Ramos (cell line): ENCODE results near the gene DDX23.

Experiments
- in situ Hi-C: fragments of 300-500 bp; cut with MboI; formaldehyde crosslinking; loops from one replicate; pipeline ENCODE4 v1.14.3; 2022; ENCODE audit warnings: low sequenced_read_pairs; ENCODE audit not compliant: unreplicated experiment

DDX23 gene

DNA sequence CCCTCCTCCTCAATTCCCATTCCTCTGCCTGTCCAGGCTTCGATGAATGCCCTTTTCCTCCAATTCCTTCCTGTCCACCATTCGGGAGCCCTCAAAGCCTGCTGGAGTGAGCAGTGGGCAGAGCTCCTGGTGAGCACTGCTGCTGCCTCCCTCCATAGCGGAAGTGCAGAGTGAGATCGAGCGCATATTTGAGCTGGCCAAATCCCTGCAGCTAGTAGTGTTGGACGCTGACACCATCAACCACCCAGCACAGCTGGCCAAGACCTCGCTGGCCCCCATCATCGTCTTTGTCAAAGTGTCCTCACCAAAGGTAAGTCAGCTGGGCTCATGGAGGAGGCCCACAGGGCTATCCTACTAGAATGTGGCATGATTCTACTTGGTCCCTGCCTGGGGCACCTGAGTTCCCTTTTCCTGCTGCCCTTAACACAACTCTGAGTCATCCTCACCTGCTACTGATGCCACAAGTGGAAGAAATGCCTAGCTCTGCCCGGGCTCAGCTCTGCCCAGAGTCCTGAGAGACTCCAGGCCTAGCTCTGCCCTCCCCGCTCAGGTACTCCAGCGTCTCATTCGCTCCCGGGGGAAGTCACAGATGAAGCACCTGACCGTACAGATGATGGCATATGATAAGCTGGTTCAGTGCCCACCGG is 25.6 kb downstream of the DDX23 start:
- in situ Hi-C loops: no loop called here

DNA sequence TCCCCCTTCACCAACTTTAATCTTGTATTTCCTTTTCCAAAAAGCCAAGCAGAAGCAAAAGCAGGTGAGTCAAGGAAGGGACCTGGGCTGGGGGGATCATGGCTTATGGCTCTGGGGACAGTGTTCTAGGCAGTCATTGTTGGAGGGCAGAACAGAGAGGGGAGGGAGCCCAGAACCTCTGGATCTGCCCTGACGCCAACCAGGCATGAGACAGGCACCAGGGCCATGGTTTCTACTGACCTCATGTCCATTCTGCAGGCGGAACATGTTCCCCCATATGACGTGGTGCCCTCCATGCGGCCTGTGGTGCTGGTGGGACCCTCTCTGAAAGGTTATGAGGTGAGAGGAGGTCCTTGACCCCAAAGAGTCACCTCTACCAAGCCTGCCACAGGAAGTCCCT is 27.1 kb downstream of the DDX23 start:
- in situ Hi-C loops: no loop called here

DNA sequence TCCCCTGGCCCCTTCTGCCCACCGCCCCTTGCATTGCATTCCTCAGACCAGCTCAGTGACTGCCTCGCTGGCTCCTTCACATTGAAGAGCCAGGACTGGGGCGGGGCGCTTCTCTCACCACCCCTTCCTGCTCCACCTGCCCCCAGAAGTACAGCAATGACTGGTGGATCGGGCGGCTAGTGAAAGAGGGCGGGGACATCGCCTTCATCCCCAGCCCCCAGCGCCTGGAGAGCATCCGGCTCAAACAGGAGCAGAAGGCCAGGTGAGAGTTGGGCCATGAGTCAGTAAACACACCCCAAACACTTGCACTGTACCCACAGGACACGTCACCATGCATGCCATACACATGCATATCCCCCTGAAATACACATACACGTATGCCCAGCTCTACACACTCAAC is 27.9 kb downstream of the DDX23 start:
- in situ Hi-C loops: no loop called here

DNA sequence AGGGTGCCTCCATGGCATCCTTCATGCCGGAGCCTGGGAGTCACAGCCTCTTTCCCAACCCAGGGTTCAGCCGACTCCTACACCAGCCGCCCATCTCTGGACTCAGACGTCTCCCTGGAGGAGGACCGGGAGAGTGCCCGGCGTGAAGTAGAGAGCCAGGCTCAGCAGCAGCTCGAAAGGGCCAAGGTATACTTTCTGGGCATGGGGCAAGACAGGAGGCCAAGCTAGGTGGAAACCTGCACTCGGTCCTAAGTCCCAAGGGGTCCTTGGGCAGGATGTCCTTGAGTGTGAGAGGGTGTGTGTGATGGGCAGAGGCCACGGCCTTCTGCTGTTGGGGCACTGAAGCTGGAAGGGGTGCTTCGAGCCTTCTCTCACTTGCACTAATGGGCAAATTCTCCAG is 28.7 kb downstream of the DDX23 start:
- in situ Hi-C loops: no loop called here

DNA sequence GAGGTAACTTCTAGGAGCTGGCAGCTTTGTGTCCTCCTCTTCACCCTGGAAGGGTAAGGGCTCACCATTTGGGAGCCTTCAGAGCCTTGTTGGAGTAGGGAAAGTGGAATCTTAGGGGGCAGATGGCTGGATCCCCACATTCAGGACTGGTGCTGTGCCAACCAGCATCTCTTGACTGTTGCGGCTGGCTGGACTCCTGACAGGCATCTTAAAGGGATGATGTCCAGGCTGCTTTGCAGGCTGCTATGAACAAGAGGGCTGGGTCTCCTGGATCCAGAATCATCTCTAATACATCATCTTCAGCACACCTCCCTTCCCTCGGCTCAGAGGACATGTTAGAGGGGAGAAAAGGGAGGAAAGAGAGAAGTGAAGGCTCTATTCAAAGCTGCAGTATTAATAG is 29.3 kb downstream of the DDX23 start:
- in situ Hi-C loops: no loop called here

DNA sequence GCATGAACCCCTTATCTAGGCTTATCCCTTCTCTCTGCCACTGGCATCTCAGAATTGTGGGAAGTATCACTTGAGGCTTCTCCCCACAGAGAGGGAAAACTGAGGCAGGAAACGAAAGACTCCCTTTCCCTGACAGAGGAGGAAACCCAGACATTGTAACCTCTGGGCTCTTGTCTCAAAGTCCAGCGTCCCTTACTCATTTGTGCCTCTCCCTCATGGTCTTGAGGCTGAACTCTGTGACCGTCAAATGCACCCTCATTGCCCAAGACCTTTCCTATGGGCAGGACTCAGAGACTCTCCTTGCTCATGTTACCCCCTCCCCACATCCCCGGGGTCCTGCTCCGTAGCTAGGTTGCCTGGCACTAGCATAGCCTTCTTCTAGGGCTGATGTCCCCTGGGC is 29.8 kb downstream of the DDX23 start:
- in situ Hi-C loops: no loop called here

DNA sequence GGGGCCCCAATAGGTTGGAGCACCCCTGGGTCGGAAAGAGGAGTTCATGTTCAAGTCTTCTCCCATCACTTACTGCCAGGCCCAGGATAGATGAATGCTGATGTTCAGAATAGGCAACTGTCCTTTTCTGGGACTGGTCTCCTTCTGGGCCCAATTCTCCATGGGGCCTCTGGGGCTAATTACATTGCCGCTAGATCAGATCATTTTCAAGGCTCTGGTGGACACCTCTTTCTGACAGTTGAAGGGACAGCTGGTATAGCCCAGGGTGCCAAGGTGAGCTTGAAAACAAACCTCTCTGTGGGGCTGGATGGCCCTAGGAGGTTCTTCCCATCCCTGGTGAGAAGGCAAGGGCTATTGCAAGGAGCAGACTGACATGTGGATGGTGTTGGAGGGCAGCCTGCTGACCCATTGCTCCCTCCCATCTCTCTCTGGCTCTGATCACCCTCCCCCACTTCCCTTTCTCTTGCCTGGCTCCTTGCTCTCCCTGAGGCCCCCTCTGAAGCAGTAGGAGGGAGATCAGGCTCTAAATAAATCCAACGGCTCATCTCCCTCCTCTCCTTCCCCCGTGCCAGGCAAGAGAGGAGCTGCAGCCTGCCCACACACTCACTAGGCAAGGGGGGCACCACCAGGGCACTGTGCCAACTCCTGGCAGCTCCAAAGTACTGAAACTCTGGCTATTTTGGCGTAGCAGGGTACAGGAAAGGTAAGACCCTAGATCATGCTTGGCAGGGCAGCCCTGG is 31.8 kb downstream of the DDX23 start:
- in situ Hi-C loops: no loop called here

DNA sequence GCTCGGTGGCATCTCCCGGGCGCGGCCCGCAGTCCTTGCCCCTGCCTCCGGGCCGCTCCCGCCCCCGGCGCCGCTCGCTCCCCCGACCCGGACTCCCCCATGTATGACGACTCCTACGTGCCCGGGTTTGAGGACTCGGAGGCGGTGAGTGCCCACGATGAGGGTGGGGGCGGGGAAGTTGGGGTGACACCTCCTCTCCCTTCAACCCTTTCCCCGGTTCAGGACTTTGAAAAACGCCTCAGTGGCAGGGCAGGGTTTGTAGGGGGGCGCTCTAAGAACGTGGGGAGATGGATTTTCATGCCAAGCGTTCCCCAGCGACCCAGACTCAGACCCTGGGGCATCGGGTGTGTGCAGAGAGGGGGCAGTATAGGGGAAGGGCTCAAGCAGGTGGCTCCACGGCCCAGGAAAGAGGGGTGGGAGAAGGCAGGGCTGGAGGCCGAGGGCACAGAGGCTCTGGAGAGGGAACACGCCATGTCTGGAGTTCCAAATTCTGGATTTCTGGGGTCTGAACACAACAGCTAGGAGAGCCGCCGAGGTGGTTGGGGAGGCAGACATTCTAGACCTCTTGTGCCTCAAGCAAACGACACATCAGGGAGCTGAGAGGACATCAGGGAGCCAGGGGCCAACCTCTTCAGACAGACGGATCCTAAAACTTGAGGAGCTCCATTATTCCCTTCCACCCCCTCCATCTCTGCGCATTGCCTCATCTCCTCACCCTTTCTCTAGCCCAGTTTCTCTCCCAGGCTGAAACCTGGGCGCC is 33.0 kb downstream of the DDX23 start:
- in situ Hi-C loops: no loop called here

DNA sequence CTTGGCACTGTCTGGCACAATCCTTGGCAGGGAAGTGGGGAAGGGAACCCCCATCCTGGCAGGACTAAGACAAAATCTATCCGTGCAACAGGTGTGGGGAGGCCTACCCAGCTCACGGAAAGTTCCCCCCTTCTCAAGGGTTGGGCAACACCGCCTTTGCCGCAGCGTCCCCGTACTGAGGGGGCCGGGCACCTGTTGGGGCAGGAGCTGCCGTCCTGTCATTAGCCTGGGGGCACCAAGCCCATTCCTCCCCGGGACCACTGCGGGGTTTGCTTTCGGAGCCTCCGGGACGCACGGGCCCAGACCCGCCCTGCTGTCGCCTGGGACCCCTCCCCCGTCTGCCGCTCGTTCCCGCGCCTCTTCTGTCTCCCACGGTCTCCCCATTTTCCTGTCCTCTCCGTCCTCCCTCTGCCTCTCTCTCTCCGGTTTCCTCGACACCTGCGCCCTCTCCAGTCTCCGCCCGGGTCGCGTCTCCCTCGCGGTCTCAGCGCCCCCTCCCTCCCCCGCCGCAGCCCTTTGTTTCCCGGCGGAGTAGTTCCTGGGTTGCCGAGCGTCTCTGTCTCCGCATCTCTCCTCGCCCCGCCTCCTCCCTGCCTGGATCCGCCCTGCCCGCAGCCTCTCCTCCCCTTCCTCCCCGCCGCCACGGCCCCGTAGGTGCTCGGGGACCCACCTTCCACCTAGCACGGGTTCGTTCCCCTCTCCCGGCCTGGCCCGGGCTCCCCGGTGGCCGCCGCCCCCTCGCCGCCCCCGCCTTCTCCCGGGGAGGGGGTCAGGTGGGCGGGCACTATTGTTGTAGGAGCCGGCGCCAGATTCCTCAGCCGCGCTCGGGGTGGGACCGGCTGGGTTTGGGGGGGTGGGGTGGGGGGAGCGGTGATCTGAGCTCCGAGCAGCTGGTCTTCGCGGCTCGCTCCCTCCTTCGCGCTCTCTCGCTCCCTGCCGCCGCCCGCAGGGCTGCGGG is 33.8 kb downstream of the DDX23 start, which contains the start of gene CACNB3:
Gene CACNB3 (plus strand): TSS at position 624 of the 958 bp plus-strand sequence. CDS start 434 bp downstream, outside the sequence.
- in situ Hi-C loops: no loop called here

DNA sequence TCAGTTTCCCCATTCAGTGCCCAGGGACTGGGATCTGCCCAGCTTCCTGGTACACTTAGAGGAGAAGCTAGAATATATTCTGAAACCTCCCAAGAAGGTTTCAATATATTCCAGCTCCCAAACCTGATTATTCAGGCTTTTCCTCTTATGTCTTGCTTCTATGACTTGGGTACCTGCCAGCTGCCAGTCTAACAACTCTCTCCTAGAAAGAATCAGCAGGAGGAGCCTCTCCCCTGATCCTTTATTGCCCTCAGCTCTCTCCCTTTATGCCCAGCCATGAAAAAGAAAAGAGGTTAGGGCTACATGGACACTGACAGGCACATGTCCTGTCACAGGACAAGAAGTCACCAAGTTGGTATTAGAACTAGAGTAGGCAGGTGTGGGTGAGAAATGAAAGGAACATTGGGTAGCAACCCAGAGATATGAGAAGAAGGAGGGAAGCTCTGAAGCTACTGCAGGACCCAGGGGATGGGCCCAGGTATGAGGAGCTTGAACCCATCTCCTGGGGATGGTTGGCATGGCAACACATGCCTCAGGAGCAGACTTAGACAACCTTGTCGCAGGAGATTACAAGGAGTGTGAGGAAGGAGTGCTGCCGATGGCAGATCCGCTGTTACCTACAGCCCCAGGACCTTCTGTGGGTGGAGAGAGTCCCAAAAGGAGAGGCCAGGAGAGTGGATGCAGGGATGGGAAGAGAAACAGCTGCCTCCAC is 35.7 kb downstream of the DDX23 start:
- in situ Hi-C loops: no loop called here

DNA sequence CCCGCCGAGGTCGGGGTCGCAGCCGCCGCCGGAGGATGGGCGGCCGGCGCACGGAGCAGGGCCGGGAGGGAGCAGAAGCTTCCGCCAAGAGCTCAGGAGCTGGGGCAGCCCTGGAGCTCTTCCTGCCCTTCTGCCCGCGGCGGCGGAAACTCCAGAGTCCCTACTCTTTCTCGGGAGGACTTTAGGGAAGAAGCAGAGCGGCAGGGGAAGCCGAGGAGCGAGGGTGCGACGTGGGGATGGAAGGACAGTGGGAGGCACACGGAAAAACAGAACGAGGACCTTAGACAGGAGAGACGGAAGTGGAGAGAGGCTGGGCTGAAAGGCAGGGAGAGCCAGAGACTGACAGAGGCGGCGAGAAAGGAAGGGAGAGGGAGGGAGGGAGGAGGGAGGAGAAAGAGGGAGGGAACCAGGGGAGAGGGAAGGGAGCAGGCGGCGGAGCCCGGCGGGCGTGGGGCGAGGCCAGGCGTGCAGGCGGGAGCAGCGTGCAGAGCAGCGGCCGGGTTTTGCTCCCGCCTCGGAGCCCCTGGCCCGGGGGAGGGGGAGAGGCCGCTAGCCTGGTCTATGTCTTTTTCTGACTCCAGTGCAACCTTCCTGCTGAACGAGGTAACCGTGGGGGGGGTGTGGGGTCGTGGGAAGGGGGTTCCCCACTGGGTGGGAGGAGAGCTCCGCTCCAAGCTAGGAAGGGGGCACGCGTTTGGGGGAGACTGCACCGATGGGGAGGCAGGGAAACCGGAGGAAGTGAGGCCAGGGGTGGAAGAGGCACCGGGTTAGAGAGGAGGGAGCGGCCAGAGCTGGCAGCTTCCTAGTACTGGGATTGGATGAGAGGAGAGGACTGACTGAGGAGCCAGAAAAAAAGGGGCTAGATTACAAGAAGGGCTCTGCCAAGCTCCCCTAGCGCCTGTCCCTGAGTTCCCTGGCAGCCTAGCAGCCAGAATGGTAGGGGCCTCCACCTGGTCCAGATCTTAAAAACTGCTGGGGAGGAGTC is 36.5 kb downstream of the DDX23 start:
- in situ Hi-C loops: no loop called here

DNA sequence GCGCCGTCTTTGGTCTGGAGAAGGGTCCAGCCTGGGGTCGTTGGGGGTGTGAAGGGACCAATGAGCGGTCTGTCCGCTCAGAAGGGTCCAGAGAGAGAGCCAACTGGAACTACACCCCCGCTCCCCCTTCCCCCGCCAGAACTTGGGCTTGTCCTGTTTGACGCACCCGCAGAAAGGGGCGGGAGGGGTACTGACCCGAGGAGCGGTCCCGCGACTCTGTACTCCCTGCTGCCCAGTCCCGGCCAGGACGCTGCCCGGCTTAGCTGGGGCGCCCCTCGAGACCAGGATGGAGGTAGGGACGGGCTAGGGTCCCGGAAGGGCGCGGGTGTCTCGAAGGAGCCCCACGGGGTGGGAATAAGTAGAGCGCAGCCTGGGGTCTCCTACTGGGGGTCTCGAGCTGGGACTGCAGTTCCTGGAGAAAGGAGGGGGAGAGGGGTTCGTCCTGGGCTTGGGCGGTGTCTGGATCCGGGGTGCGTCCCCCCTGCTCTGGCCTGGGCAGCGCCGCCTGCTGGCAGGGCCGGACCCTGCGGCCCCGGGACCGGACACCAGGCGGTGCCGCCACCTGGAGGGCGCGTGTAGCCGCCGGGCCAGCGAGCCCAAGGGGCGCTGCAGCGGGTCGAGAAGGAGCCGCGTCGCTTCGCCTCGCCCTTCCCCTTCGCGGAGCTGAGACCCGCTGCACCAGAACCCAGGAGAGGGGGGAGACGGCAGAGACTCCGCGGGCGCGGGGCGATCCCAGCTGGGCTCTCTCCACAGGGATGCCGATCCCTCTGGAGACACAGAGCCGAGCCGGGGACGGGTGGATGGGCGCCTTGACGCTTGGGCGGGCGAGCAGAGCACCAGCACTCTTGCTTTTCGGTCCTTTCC is 37.5 kb downstream of the DDX23 start:
- in situ Hi-C loops: no loop called here

DNA sequence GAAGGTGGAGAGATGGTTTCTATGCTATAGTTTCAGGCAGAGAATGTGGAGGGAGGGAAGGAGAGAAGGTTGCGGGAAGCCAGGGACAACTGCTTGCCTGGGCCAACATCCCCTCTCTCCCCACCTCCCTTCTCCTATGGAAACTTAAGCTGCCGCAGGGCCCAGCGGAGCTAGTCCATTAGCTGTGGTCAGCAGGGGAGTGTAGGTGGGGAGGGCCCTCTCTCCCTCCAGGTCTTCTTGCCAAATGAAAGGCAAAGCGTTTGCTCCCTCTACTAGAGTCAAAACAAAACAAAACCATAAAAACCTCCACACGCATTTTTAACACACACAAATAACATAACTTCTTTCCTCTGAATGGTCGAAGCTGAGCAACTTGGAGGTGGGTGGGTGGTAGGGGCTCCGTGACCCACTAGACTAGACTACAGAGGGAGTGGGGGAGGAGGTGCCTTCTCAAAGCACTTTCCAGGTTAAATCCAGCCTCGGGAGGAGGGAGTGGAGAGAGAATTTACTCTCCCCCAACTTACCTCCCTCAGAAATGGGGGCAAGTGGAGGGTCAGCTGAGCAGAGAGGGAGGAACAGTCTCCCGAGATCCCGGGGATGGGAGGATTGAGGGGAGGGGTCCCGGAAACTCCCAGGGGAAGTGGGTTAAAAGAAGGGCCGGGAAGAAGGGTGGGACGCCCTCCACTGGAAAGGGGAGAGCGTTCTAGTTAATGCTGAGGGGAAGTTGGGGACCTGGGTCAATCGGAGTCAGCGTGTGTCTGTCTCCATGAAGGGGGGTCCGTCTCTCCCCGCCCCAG is 38.3 kb downstream of the DDX23 start:
- in situ Hi-C loops: no loop called here

DNA sequence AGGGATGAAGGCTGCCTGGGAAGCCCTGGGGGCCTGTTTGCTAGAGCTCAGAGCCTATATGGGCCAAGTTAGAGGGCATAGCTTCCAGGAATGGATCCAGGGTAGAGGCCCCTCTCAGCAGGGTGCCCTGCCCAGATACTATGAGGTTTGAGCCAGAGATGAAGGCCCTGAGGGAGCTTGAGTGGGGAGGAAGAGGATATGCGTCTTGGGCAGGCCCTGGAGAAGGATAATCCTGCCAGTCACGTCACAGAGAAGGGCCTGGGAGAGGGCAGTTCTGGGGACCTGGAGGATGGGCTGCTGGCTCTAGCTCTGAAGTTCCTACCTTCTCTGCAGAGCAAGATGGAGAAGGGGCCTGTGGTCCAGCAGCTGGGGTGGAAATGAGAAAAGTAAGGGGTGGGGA is 39.6 kb downstream of the DDX23 start:
- in situ Hi-C loops: no loop called here

DNA sequence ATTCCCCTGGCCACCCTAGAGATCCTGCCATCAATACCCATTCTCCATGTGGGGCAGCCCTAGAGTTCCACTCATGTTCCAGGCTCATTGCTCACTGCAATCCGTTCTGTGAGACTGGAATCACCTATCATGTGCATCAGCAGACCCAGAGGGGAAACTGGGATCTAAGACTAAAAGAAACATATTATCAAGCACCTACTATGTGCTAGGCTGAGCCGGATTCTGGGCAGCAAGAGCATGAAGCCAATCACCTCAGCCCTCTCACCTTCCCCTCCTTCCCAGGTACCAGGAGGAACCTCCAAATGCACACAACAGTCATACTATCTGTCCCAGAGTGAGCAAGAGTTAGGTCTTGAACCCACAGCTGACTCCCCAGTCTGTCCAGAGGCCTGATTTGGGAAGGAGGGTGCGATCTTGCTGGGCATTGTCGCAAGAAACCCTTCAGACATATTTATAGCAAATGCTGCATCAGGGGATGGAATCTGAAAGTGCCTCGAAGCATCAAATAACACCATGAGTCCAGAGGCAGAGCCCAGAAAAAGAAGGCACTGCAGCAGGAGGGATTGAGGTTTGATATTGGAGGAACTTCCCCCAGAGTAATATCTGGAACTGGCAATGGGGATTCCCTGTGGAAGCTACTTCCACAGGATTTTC is 40.4 kb downstream of the DDX23 start:
- in situ Hi-C loops: no loop called here

DNA sequence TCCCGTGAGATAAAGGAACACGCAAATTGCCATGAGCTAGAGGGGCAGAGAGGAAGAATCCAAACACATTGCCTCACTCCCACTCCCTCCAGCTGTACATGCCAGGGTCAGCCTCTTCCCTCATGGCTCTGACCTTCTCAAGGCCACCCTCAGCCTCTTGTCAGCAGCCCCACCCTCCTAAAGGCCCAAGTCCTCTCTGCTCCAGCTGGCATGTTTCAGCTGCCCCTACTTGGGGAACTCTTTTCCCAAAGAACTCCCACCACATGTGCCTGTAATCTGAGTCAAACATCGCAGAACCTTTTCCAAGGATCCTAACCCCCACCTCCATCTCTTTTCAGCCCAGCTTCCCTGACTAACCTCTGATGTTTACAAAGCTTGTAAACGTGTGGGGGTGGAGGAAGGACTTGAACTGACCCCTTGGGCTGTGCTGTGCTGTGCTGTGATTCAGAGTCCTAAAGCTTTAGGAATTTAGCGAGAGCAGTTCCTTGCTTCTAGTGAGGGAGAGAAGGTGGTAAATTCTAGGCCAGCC is 41.0 kb downstream of the DDX23 start:
- in situ Hi-C loops: no loop called here
